OCI-LY3 (cell line): ENCODE data around the gene CCNG2.

ENCODE experiments used
- H2AFZ ChIP-seq: fragments of 200-600, 300-600 bp; shearing (Covaris generic); 2 replicates; pipeline ENCODE4 v1.6.0; 2014; ENCODE audit warnings: antibody characterized with exemption, low read depth, low read length
- H3K27ac ChIP-seq: fragments of 200-600, 300-600 bp; sonication (generic); 2 replicates; pipeline ENCODE4 v1.5.1; 2014; ENCODE audit warnings: mild to moderate bottlenecking, low read length, moderate library complexity, mixed read lengths
- H3K27me3 ChIP-seq: fragments of 200-600, 300-600 bp; sonication (generic); 2 replicates; pipeline ENCODE4 v1.6.1; 2014; ENCODE audit warnings: low read depth, low read length, mixed read lengths
- H3K36me3 ChIP-seq: fragments of 200-600, 300-600 bp; sonication (generic); replicated peaks from 2 replicates; pipeline ENCODE3; 2014; ENCODE audit warnings: low read depth, low read length, mixed read lengths
- H3K4me1 ChIP-seq: fragments of 300-600, 200-600 bp; sonication (generic); 2 replicates; pipeline ENCODE4 v1.6.1; 2014; ENCODE audit warnings: low read length, mixed read lengths
- H3K4me2 ChIP-seq: fragments of 200-600, 300-600 bp; sonication (generic); 2 replicates; pipeline ENCODE4 v1.6.1; 2014; ENCODE audit warnings: low read length, mixed read lengths
- H3K4me3 ChIP-seq: fragments of 300-600, 200-600 bp; sonication (generic); 2 replicates; pipeline ENCODE4 v1.5.1; 2014; ENCODE audit warnings: antibody characterized with exemption, mild to moderate bottlenecking, low read length, moderate library complexity
- H3K79me2 ChIP-seq: fragments of 300-600, 200-600 bp; shearing (Covaris generic); 2 replicates; pipeline ENCODE4 v1.6.1; 2014; ENCODE audit warnings: mild to moderate bottlenecking, low read length, mixed read lengths
- H3K9ac ChIP-seq: fragments of 300-600, 200-600 bp; shearing (Covaris generic); 2 replicates; pipeline ENCODE4 v1.6.0; 2014; ENCODE audit warnings: mild to moderate bottlenecking, low read length, moderate library complexity
- H3K9me3 ChIP-seq: fragments of 200-600, 300-600 bp; shearing (Covaris generic); 2 replicates; pipeline ENCODE4 v1.6.1; 2014; ENCODE audit warnings: low read length, mixed read lengths; ENCODE audit not compliant: insufficient read depth
- H4K20me1 ChIP-seq: fragments of 200-600, 300-600 bp; sonication (generic); 2 replicates; pipeline ENCODE4 v1.6.1; 2016; ENCODE audit warnings: low read length, mixed read lengths; ENCODE audit not compliant: insufficient read depth
- EZH2phosphoT487 ChIP-seq: fragments of 200-600 bp; shearing (Covaris generic); IDR thresholded peaks from 2 replicates; pipeline ENCODE4 v1.6.1; 2018; ENCODE audit warnings: antibody characterized with exemption, mixed run types, low read depth
- TF ChIP-seq, protein P1 (sequence below): fragments of 200-600, 300-600 bp; sonication (generic); IDR thresholded peaks from 2 replicates; pipeline ENCODE4 v1.5.1; 2014; ENCODE audit warnings: antibody characterized with exemption, low read length, low read depth

CCNG2 gene

GRCh38 chr4:77174426-77174825 is 17.4 kb downstream of the CCNG2 start:
- Histone ChIP-seq H3K36me3 (peaks cover 12% of the 10 kb centered on the region), H3K9ac (no peak overlapping the region), H3K4me3 (no peak overlapping the region), H4K20me1 (no peaks in the 10 kb centered on the region), H3K27ac (no peak overlapping the region), H3K79me2 (no peaks in the 10 kb centered on the region), H2AFZ (no peak overlapping the region), H3K9me3 (no peaks in the 10 kb centered on the region), H3K4me1 (no peaks in the 10 kb centered on the region), H3K27me3 (peaks cover 14% of the 10 kb centered on the region), H3K4me2 (no peak overlapping the region)
- TF ChIP-seq, protein P1, sequence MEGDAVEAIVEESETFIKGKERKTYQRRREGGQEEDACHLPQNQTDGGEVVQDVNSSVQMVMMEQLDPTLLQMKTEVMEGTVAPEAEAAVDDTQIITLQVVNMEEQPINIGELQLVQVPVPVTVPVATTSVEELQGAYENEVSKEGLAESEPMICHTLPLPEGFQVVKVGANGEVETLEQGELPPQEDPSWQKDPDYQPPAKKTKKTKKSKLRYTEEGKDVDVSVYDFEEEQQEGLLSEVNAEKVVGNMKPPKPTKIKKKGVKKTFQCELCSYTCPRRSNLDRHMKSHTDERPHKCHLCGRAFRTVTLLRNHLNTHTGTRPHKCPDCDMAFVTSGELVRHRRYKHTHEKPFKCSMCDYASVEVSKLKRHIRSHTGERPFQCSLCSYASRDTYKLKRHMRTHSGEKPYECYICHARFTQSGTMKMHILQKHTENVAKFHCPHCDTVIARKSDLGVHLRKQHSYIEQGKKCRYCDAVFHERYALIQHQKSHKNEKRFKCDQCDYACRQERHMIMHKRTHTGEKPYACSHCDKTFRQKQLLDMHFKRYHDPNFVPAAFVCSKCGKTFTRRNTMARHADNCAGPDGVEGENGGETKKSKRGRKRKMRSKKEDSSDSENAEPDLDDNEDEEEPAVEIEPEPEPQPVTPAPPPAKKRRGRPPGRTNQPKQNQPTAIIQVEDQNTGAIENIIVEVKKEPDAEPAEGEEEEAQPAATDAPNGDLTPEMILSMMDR, result no peak
- TF ChIP-seq EZH2phosphoT487, result no peak

- peaks cover 5% of the 10 kb centered on the region for H3K36me3 ChIP-seq
- no peak overlapping the region for H3K4me3 ChIP-seq
- H3K4me1 ChIP-seq, result no peaks in the 10 kb centered on the region
- no peak overlapping the region for H2AFZ ChIP-seq
- H3K9me3 ChIP-seq, result no peaks in the 10 kb centered on the region
- H3K79me2 ChIP-seq, result no peaks in the 10 kb centered on the region
- H4K20me1 ChIP-seq, result no peaks in the 10 kb centered on the region
- TF ChIP-seq EZH2phosphoT487, result no peak
- TF ChIP-seq, protein P1, result no peak
- H3K27ac ChIP-seq, result no peak overlapping the region
- H3K27me3 ChIP-seq, result peaks cover 14% of the 10 kb centered on the region
- no peak overlapping the region for H3K4me2 ChIP-seq
- no peak overlapping the region for H3K9ac ChIP-seq
Observed at GRCh38 chr4:77175201-77175611, 18.2 kb downstream of the CCNG2 start.

DNA sequence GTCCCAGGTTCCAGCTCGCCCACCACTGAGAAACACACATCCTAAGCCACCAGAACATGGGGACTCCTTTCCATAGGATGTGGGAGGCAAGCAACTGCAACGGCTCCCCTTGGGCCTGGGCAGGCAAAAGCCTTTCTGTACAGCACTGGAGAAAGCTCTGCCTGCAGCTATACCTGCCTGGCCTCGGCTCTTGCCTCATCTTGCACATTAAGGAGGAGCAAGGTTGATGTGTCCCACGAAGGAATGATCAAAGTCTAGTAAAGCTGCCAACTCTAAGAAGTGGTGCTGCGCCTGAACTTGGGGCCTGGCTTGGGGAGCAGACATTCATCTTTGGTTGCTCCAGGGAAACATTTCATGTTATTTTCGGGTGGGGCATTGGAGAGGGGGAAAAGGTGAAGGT is 19.6 kb downstream of the CCNG2 start:
- Histone ChIP-seq H3K9ac (no peak overlapping the region), H3K9me3 (no peaks in the 10 kb centered on the region), H3K4me2 (no peak overlapping the region), H3K79me2 (no peaks in the 10 kb centered on the region), H4K20me1 (no peaks in the 10 kb centered on the region), H3K27me3 (peaks cover 14% of the 10 kb centered on the region), H3K4me1 (no peaks in the 10 kb centered on the region), H3K4me3 (no peak overlapping the region), H3K27ac (no peak overlapping the region), H3K36me3 (no peaks in the 10 kb centered on the region), H2AFZ (no peak overlapping the region)
- TF ChIP-seq EZH2phosphoT487, result no peak
- TF ChIP-seq, protein P1, result no peak

- H3K9ac ChIP-seq, result no peak overlapping the region
- no peak overlapping the region for H3K4me3 ChIP-seq
- peaks cover 14% of the 10 kb centered on the region for H3K27me3 ChIP-seq
- H3K4me2 ChIP-seq, result no peak overlapping the region
- H3K9me3 ChIP-seq, result no peaks in the 10 kb centered on the region
- no peak overlapping the region for H3K27ac ChIP-seq
- H3K36me3 ChIP-seq, result no peaks in the 10 kb centered on the region
- no peaks in the 10 kb centered on the region for H3K4me1 ChIP-seq
- no peaks in the 10 kb centered on the region for H4K20me1 ChIP-seq
- H3K79me2 ChIP-seq, result no peaks in the 10 kb centered on the region
- no peak overlapping the region for H2AFZ ChIP-seq
- TF ChIP-seq EZH2phosphoT487, result no peak
- TF ChIP-seq, protein P1, result no peak
Observed at GRCh38 chr4:77177199-77177598, 20.2 kb downstream of the CCNG2 start.
